ENCODE results near the gene TTC34.
"Not testable (repeated sequence)": the region's sequence is repeated elsewhere in the genome, so short reads cannot be mapped to it uniquely, and the experiment has no call there.

TTC34 gene

GRCh38 chr1:2754597-2754996 is 46.9 kb downstream of the TTC34 start:
- not testable (repeated sequence) for DNase-seq

- not testable (repeated sequence) for DNase-seq
Measured at GRCh38 chr1:2752503-2752902, 49.0 kb downstream of the TTC34 start.

- DNase-seq = not testable (repeated sequence)
Measured at GRCh38 chr1:2751866-2752265, 49.6 kb downstream of the TTC34 start.

- not testable (repeated sequence) for DNase-seq
Measured at GRCh38 chr1:2750766-2751730, 50.4 kb downstream of the TTC34 start.

GRCh38 chr1:2750041-2750680 is 51.3 kb downstream of the TTC34 start:
- not testable (repeated sequence) for DNase-seq

- not testable (repeated sequence) for DNase-seq
Measured at GRCh38 chr1:2748626-2749025, 52.9 kb downstream of the TTC34 start.

GRCh38 chr1:2694796-2695195 is 106.7 kb downstream of the TTC34 start:
- not testable (repeated sequence) for DNase-seq

GRCh38 chr1:2690180-2690579 is 111.3 kb downstream of the TTC34 start:
- DNase-seq = not testable (repeated sequence)

GRCh38 chr1:2688336-2688665 is 113.2 kb downstream of the TTC34 start:
- not testable (repeated sequence) for DNase-seq

- not testable (repeated sequence) for DNase-seq
Measured at GRCh38 chr1:2687638-2688335, 113.7 kb downstream of the TTC34 start.

- DNase-seq = not testable (repeated sequence)
Measured at GRCh38 chr1:2687174-2687591, 114.3 kb downstream of the TTC34 start.

GRCh38 chr1:2686091-2686863 is 115.2 kb downstream of the TTC34 start:
- DNase-seq = not testable (repeated sequence)

GRCh38 chr1:2685671-2686070 is 115.8 kb downstream of the TTC34 start:
- DNase-seq = not testable (repeated sequence)

GRCh38 chr1:2684878-2685277 is 116.6 kb downstream of the TTC34 start:
- not testable (repeated sequence) for DNase-seq

- DNase-seq = not testable (repeated sequence)
Measured at GRCh38 chr1:2684000-2684399, 117.5 kb downstream of the TTC34 start.

GRCh38 chr1:2683321-2683741 is 118.2 kb downstream of the TTC34 start:
- DNase-seq = not testable (repeated sequence)

GRCh38 chr1:2682879-2683278 is 118.6 kb downstream of the TTC34 start:
- not testable (repeated sequence) for DNase-seq

GRCh38 chr1:2676726-2677125 is 124.8 kb downstream of the TTC34 start:
- not testable (repeated sequence) for DNase-seq

- not testable (repeated sequence) for DNase-seq
Measured at GRCh38 chr1:2671656-2672055, 129.8 kb downstream of the TTC34 start.

- not testable (repeated sequence) for DNase-seq
Measured at GRCh38 chr1:2659806-2660205, 141.7 kb downstream of the TTC34 start.

GRCh38 chr1:2657909-2658308 is 143.6 kb downstream of the TTC34 start:
- not testable (repeated sequence) for DNase-seq

GRCh38 chr1:2657124-2657523 is 144.4 kb downstream of the TTC34 start:
- DNase-seq = not testable (repeated sequence)

Measured in activated T-cell treated with anti-CD3 and anti-CD28 coated beads for 4 hours (primary cell).